ENCODE results near the gene PACSIN1.

Gene PACSIN1

GRCh38 chr6:34562861-34563512 lies 97.1 kb downstream of the PACSIN1 start:
- DNase-seq = no peak

- no peak for DNase-seq
Measured at GRCh38 chr6:34563513-34563870, 97.6 kb downstream of the PACSIN1 start.

DNA sequence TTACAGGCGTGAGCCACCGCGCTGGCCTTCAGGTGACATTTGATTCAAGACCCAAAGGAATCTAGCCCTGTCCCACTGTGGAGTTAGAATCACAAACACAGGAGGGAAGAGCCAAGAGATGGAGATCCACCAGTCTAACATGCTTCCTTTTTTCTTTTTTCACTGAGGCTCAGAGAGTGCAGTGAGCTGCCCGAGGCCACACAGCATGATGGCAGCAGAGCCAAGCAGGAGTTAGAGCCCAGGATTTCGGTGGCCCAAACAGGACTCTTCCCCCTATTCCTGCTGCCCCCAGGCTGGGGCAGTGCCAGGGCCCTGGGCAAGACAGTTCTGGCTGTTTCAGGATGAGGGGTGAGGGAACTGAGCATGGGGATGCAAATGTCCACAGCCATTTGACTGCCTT lies 98.3 kb downstream of the PACSIN1 start:
- no peak for DNase-seq

DNA sequence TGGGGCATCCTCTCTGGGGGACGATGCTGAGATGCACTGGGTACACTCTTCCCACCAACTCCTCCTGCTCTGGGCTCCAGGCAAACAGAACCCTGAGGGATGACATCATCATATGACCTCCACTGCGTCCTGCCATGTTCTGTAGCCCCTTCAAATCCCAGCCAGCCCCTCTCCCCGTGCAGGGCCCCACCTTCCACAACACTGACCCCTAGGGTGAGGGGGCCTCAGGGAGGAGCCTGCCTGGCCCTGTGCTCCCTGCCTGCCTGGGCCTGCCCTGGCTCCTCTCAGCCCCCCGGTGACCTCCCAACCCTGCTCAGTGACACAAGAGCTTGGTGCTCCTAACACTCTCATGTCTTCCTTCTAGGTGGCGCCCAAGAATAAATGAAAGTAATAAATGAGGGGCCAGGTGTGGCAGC lies 99.9 kb downstream of the PACSIN1 start:
- no peak for DNase-seq

- no peak for DNase-seq
Measured at GRCh38 chr6:34566830-34567546, 101.1 kb downstream of the PACSIN1 start.

- no peak for DNase-seq
Measured at GRCh38 chr6:34568341-34569201, 102.7 kb downstream of the PACSIN1 start.

GRCh38 chr6:34569361-34569973 lies 103.6 kb downstream of the PACSIN1 start:
- no peak for DNase-seq

- no peak for DNase-seq
Measured at GRCh38 chr6:34570066-34570833, 104.4 kb downstream of the PACSIN1 start.

DNA sequence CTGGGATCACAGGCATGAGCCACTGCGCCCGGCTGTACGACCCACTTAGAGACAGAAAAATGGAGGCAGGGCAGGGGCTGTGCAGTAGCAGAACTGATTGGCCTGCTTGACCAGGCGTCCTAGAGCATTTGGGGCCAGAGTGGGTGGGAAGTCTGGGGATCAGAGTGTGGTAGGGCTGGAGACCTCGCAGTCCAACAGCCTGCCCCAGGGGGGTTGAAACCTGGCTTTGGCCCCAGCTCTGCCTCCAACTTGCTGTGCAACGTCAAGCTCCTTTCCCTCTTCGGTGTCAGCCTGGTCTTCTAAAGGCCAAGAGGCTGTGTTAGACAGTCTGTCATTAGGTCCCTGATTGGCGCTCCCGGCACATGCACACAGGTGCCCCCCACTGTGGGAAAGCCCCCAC lies 105.5 kb downstream of the PACSIN1 start:
- DNase-seq = no peak

GRCh38 chr6:34572021-34572420 lies 106.1 kb downstream of the PACSIN1 start:
- no peak for DNase-seq

DNA sequence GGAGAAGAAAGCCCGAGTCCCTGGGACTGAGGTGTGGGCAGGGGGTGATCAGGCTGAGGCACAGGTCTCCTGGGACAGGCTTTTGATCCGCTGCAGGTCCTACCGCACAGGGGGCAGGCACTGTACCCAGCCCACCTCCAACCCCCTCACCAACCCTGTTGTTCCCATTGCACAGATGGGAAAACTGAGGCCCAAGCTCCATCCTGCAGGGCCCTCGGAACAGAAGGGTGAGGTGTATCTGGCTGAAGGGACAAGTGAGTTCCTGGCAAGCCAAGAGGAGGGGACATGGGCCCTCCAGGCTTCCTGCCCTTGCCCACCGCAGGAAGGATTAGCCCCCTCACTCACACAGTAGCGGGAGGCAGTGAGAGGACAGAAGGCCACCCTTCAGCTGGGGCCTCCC lies 106.7 kb downstream of the PACSIN1 start:
- DNase-seq = no peak

DNA sequence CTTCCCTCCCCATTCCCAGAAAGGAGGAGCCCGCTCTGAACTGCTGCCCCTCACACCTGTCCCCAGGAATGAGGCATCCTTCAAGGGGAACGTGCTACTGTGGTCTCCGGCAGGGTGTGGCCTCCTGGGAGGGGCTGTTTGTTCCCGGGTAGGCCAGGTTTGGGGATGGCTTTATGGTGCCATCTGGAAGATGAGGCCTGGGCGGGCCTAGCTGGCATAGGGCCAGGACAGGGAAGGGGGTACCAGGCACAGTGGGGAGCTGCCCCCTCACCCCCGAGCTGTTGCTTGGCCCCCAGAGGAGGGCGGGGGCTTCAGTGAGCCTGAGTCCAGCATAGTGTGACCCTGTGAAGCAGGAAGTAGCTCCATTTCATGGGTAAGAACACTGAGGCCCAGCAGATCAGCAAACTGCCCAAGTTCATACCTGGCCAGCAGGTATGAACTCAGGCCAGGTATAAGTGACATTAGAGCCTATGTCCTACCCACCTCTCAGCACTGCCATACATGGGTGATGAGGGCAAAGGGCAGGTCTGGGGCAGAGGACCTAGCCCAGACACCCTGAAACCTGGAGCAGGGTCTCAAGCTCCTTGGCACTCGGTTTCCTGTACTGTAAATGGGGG lies 107.8 kb downstream of the PACSIN1 start:
- DNase-seq = no peak

DNA sequence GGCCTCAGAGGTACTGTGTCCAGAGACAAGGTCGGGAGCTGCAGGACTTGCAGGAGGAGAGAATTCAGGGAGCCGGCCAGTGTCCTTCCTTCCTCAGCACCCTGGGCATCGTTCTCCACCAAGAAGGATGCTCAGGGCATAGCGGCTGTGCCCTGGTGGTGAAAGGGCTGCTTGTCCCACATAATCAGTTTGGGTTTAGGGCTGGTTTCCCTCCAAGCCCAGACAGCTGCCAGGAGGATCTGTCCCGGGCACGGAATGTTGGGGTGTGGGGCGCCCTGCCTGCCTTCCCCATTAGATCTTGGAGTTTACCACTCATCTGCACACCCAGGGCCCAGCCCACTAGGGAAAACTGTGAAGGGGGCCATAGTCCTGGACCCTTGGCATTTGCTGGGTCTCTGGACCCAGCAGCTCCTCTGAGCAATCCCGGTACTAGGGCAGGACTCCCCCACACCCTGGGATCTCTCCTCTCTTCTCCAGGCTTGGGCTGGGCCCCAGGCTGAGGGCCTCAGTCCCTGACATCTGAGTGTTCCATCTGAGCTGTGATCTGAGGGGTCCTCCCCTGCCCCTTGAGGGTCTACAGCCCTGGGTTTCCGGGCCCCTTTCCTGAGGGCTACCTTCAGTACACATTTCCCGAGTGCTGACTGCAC lies 108.9 kb downstream of the PACSIN1 start:
- no peak for DNase-seq

DNA sequence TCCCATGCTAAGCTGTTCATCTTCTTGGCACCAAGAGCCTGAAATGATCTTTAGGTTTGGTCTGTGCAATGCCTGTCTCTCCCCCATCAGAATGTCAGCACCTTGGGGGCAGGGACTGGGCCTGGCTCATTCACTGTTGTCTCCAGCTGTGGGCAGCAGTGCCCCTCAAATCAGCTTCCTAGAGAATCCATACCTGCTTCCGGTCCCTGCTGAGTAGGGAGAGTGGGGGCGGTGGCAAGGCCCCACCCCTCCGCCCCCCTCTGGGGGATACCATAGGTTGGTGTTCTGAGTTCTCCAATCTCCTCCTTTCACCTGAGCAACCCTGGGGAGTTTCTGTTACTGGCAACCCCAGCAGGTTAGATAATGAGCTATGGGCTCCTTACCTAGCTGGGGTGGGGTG lies 109.5 kb downstream of the PACSIN1 start:
- DNase-seq = no peak

DNA sequence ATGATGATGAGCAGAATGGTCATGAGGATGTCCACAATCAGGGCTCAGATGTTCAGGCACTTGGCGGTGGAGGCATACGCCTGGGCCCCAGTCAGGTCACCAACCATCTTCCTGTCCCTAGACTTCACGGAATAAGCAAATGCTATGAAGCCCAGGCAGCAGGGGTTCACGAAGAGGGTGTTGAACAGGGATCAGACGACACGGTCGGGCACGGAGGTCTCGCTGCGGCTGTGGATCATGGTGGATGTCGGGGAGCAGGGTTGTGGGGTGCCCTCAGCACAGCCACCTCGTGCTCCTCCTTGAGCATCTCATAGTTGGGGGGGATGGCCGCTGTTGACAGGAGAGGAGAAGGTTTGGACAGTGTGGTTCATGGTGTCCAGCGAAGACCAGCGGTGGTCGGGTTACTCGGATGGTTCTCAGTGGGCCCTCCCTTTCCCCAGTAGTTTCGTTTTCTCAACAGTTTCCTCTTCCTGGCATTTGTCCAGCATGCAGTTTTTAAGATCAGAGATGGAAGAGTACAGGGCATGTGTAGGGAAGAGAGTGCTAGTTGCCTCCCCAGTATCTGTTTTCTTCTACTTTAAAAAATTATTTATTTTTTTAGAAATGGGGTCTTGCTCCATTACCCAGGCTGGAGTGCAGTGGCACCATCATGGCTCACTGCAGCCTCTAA lies 110.5 kb downstream of the PACSIN1 start:
- no peak for DNase-seq

- DNase-seq = no peak
Measured at GRCh38 chr6:34578445-34579262, 112.8 kb downstream of the PACSIN1 start.

GRCh38 chr6:34580707-34581560 lies 115.1 kb downstream of the PACSIN1 start:
- DNase-seq = no peak

DNA sequence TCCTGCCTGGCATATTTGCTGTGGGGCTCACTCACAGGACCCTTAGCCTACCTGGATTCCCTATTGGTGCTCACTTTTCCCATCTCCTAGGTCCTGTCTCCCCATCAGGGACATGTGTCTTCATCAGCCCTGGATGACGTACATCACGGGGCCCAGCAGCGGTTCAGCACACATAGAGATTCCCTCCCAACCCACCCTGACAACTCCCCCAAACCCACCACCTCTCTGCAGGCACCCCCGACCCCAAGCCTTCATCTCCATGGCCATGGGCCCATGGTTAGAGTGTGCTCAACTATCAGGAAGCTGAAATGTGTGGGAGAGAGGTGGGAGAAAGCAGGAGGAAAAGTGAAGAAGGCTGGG lies 115.7 kb downstream of the PACSIN1 start:
- no peak for DNase-seq

DNA sequence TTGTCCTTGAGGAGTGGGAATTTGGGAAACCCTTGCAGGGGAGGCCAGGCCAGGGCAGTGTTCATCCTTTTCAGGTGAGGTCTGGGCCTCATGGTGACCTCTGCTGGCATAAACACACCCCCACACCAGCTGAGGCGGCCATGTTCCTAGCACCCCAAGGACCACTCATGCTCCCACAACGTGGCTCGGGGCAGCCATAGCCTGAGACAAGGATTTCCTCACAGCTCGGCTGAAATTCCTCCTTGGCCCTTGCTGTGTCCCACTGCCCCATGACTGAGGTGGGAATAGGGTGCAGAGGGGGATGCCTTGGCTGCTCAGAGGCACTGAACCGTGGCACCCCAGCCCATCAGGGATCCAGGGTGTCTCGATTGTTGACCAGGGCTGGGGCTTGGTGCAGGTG lies 117.6 kb downstream of the PACSIN1 start:
- peak in 1 of 5 experiments; percentile 11 for DNase-seq

Data from T-helper 2 cell (primary cell).